HTR-8/SVneo (cell line): Measurements from ENCODE around the gene MPV17L.
"Not testable (repeated sequence)": the region's sequence is repeated elsewhere in the genome, so short reads cannot be mapped to it uniquely, and the experiment has no call there.

Experiments
- DNase-seq: peaks from one replicate; pipeline ENCODE4 v3.0.0; 2011; ENCODE audit warnings: low spot score, mixed read lengths; ENCODE audit not compliant: insufficient read length
- FAIRE-seq: peaks from 2 replicates; lab custom pipeline; 2011; peaks lifted over from hg19 to GRCh38; lab: Jason Lieb, UNC

Gene MPV17L

GRCh38 chr16:15395631-15396508 lies at the start of gene MPV17L:
Gene MPV17L (plus strand): TSS chr16:15395754. CDS start chr16:15395898, 144 bp downstream.
- FAIRE-seq, DNase-seq: not testable (repeated sequence)

GRCh38 chr16:15348721-15349120 lies 46.8 kb upstream of the MPV17L start:
- not testable (repeated sequence) for FAIRE-seq, DNase-seq

- not testable (repeated sequence) for DNase-seq, FAIRE-seq
These were observed 44.3 kb upstream of the MPV17L start for GRCh38 chr16:15351251-15351650.

- not testable (repeated sequence) for FAIRE-seq, DNase-seq
These were observed 43.8 kb upstream of the MPV17L start for GRCh38 chr16:15351745-15352144.

- FAIRE-seq, DNase-seq: not testable (repeated sequence)
These were observed 42.7 kb upstream of the MPV17L start for GRCh38 chr16:15352852-15353251.

- not testable (repeated sequence) for DNase-seq, FAIRE-seq
These were observed 40.7 kb upstream of the MPV17L start for GRCh38 chr16:15354846-15355245.

GRCh38 chr16:15357495-15357894 lies 38.1 kb upstream of the MPV17L start:
- not testable (repeated sequence) for DNase-seq, FAIRE-seq

- not testable (repeated sequence) for FAIRE-seq, DNase-seq
These were observed 17.4 kb upstream of the MPV17L start, which contains the start of gene NPIPA5 for GRCh38 chr16:15378194-15378593. Gene NPIPA5 (minus strand): TSS chr16:15378294. CDS start chr16:15378294, 0 bp downstream.

- FAIRE-seq, DNase-seq: not testable (repeated sequence)
These were observed 12.7 kb upstream of the MPV17L start for GRCh38 chr16:15382810-15383209.

- DNase-seq = not testable (repeated sequence)
These were observed 7.5 kb upstream of the MPV17L start for GRCh38 chr16:15388060-15388459.

GRCh38 chr16:15389916-15390315 lies 5.6 kb upstream of the MPV17L start:
- DNase-seq, FAIRE-seq: not testable (repeated sequence)

More at GRCh38 chr16:15388060-15388459, 7.5 kb upstream of the MPV17L start:
- not testable (repeated sequence) for FAIRE-seq

GRCh38 chr16:15393025-15393424 lies 2.5 kb upstream of the MPV17L start:
- FAIRE-seq, DNase-seq: not testable (repeated sequence)

GRCh38 chr16:15396509-15396829 lies 915 bp downstream of the MPV17L start:
- not testable (repeated sequence) for DNase-seq, FAIRE-seq

- FAIRE-seq = no peak
- no peak for DNase-seq
These were observed 1.5 kb downstream of the MPV17L start for GRCh38 chr16:15396948-15397594.

- DNase-seq (no peak), FAIRE-seq (no peak)
These were observed 3.2 kb downstream of the MPV17L start for GRCh38 chr16:15398618-15399316.

- no peak for FAIRE-seq
These were observed 3.8 kb downstream of the MPV17L start for GRCh38 chr16:15399317-15399716.

GRCh38 chr16:15400314-15400713 lies 4.8 kb downstream of the MPV17L start:
- not testable (repeated sequence) for DNase-seq, FAIRE-seq

More at GRCh38 chr16:15399317-15399716, 3.8 kb downstream of the MPV17L start:
- DNase-seq = no peak

- DNase-seq = no peak
- no peak for FAIRE-seq
These were observed 6.4 kb downstream of the MPV17L start for GRCh38 chr16:15401972-15402371.

GRCh38 chr16:15403392-15403995 lies 7.9 kb downstream of the MPV17L start:
- FAIRE-seq (no peak), DNase-seq (no peak)

- DNase-seq, FAIRE-seq: not testable (repeated sequence)
These were observed 8.5 kb downstream of the MPV17L start for GRCh38 chr16:15404091-15404490.
